ENCODE data around the gene SLC11A2.
A peak's percentile ranks its signal among the peaks of the same experiment; 100 is the strongest.
"Not testable (repeated sequence)": the region's sequence is repeated elsewhere in the genome, so short reads cannot be mapped to it uniquely, and the experiment has no call there.

Gene SLC11A2

DNA sequence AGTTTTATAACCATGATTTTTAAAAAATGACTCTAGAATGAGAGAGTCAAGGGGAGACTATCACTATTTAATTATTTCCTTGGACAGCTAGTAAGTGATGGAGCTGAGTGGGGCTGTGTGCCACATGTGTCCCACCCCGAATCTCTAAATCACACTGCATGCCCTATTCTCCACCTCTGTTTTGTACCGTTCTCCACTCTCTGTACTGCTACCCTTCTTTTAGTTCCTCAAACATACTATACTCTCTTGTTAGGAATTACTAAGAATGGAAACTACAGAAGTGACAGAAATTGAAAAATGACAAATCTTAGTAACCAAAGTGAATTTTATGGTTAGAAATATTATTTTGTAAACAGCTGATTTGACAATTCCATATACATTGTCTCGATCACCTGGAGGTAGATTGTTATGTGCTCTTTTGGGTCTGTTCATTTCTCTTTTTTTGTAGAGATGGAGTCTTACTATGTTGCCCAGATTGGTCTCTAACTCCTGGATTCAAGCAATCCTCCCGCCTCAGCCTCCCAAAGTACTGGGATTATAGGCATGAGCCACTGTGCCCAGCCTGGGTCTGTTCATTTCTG, 35.9 kb downstream of the SLC11A2 start:
- no peak for DNase-seq

DNA sequence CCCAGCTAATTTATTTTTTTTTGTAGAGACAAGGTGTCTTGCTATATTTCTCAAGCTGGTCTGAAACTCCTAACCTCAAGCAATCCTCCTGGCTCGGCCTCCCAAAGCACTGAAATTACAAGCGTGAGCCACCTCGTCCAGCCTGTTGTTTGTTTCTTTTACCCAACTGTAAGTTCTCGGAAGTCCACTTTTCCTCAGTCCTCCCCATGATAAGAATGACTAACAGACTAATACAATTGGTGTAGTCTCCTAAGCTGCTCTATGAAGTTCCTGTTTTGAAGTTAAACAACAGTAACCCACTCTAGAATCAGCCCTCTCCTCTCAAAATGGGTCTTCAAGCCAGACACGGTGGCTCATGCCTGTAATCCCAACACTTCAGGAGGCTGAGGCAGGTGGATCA, 37.3 kb downstream of the SLC11A2 start:
- DNase-seq, result no peak

DNA sequence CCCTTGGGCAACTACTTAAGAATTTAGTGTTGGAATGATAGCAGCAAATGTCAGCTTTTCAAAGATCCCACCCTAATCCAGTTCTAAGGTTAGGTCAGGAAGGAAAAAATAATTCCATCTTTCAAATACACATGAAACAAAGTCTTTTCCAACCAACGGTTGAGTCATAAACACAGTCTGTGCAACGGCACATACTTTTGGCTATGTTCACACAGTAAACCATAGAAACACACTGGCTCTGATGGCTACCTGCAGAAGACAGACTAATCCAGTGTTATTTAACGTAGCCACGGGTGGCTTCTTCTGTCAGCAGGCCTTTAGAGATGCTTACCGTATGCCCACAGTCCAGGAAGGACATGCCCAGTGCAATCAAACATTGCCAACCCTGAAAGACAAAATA, 38.1 kb downstream of the SLC11A2 start:
- no peak for DNase-seq

DNA sequence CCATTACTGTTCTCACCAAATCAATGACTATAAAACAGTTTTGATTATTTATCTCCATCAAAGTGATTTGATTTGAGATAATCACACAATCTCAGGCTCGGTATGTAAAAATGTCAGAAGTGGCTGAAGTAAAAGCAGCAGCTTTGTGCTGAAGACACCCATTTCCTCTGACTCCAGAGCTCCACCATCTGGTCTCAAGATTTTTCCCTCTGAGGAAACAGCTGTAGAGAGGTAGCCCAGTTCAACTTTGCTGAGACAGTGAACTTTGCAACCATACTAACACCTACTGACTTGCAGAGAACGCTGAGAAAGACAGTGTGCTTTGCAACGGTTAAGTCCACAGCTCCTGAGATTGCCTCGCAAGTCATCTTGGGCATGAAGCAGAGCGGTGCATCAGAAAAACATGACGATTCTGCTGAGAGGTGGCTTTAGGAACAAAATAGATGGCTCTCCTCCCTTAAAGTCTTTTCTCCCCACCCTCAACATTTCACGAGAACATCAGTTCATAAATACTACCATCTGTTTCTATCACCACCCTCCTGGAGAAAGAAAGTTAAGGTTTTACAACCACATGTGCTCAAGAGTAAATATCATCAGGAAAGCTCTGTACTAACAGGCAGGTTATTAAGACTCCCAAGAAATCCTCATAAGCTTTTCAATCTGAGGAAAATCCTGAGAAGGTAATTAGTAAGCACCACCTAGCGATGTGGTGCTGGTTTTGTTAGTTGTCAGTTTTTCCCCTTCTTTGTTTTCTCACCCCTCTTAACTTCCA, 39.0 kb downstream of the SLC11A2 start:
- DNase-seq, result peak in 2 of 3 experiments; percentile 16 to 56

DNA sequence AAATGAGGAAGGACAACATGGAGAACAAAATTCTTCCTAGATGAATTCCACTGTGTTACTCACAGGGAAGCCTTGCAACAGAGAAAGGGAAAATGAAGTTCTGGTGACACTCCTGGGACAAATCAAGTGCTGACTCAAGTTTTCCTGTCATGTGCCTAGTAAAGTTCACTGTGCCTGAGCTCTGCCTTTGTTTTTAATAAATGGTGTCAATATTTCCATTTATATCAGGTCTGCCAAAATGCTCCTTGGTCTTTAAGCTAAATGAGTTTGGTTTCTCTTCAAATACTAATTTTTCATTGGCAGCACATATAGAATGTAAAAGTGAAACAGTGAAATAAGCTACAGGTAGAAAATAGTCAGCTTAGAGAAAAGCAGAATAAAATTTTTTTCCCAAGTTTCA, 40.9 kb downstream of the SLC11A2 start:
- no peak for DNase-seq

DNA sequence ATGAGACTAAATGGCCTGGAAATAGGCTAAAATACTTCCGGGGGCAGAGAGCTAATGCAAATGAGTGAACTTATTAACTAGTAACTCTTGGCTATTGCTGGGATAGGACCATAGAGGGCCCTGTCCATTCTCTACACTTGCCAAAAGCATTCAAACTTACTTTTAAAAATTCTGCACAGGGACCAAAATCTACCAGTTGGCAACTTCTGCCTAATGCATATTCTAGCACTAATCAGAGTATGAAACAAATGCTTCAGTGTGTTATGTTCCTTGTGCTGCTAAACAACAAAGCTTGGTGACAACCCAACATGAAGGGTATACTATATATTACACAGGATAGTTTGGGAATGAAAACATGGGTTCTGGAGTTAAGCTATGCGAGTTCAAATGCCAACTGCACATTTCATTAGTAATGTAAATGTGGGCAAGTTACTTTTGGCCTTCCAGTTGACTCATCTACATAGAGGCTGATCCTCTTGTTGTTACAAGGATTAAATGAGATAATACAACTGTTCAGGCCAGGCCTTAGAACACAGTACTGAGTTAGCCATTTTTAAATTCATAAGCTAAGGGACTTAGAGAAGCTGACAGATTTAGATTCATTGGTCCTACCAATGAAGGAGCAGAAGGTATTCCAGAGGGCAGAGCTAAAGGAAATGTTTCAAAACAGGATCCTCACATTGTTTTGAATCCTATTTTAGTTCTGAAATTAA, 41.4 kb downstream of the SLC11A2 start:
- no peak for DNase-seq

DNA sequence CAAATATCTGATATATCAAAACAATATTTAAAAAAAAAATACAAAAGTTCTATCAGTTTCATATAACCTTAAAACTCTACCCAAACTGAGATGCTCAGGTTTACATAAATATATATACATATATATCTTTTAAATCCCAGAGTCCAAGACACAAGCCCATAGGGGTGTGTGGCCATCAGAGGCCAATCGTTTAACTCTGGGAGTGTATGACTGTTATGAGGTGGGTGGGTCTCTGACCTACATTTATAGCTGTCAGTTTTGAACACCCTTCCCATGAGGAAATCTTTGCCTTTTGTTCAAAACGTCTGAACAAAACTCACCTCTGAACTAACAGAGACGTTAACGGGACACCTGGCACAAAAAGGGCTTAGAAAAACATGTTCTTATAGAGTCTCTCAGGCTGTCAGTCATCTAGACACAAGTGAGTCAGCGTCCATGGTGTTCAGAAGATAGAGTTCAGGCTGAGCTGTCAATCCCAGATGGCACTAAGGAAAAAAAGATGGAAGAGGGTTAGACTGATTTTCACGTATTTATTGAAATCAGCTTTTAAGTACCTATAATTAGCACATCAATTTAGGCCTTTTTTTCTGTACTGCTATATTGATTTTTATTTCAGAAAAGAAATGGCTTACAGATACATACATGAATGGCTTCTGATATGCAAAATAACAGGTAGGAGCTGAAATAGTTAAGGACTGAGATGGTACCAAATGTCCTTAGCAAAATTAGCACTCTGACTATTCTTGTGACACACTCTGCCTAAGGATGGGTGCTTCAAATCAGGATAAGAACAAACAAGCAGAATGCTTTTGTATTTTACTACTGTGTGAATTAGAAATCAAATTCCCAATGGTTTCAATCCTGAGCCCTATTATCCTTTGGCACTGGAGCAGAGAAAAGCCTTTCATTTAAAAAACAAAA, 44.6 kb downstream of the SLC11A2 start:
- DNase-seq, result peak in 1 of 3 experiments; percentile 79

DNA sequence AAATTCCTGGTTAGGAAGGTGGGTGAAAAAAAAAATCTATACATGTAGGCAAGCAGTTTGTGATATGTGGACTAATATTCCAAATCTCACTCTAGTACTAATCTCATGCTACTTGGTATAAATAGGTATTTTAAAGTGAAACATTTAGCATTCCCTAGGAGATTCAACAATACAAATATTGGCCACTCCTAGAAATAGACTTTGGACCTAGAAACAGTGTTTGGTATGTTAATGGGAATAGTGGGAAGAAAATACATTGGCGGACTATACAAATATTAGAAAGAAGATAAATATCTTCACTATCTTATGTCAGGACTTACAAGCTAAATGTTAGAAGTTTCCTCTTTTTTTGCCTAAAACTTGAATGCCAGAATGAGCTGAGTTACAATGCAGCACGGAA, 45.6 kb downstream of the SLC11A2 start:
- no peak for DNase-seq

DNA sequence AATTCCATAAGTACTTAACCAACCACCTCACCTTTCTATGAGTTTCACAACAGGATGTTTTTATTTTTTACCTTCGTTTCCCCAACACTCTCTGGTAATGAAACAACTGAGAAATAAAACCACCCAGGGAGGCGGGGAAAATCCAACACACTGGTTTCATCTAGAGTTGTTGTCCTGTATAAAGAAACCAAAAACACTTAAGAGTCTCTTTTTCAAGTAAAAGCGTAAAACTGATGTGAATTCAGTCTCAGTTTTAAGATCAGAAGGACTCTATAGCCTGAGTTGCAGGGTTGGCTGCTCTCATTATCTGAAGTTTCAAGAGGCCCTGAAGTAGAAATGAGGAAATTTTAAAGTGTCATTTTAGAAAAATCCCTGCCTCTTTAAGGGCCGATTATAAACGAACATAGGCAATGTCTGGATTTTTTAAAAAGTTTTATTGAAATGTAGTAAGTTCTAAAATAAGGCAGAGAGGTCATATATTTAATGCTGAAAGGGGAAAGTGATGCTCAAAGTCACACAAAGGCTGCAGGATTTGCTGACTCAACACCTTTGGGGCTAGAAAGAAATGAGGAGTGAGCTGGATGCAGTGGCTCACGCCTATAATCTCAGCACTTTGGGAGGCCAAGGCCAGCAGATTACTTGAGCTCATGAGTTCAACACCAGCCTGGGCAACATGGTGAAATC, 46.7 kb downstream of the SLC11A2 start:
- no peak for DNase-seq

DNA sequence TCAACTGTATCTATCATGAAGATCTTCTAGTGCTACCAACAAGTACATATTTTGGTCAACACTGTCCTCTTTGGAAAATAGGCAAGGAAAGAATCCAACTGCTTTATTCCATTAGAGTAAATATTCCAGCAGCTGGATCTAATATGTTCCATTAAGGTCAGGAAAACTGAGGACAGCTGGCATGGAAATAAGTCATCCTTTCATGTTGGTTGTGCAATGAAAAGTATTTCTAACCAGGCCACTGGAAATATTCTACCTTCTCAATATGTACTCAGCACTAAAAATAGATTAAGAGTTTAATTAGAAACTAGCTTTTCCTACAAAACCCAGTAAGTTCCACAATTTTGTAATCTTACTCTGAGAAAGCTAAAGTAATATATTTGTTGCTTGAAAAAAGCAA, 54.2 kb downstream of the SLC11A2 start:
- DNase-seq, result no peak

DNA sequence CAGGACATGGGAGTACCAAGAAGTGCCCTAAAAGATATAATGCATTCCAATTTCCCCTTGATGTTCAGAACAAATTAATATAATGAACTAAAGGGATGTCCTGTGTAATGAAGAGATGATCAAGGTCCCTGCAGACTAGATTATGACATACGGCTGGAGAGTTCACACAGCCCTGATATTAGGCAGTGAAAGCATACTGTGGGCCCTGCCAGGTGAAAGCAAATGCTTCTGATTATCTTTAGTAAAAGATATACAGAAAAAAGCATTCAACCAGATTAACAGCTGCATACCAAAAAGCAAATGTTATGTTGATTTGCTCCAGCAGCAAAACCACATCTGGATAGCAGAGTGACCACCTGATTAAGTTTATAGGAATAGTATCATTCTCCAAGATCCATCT, 61.8 kb downstream of the SLC11A2 start:
- no peak for DNase-seq

DNA sequence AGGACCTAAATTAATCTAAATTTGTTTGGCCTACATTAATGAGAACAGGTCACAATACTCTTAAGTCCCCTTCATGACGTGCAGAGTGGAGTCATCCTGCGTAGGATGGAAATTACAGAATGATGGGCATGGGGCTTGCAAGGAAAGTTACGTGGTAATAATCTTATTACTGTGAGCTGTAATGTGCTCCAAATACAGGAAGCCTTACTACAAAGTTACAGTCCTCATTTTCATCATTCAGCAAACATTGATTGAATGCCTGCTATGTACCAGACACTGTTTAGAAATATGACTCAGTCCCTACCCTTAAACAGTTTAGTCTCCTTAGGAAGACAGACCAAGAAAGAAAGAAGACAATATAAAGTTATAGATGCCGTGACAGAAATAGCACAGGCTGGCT, 64.5 kb downstream of the SLC11A2 start:
- no peak for DNase-seq

DNA sequence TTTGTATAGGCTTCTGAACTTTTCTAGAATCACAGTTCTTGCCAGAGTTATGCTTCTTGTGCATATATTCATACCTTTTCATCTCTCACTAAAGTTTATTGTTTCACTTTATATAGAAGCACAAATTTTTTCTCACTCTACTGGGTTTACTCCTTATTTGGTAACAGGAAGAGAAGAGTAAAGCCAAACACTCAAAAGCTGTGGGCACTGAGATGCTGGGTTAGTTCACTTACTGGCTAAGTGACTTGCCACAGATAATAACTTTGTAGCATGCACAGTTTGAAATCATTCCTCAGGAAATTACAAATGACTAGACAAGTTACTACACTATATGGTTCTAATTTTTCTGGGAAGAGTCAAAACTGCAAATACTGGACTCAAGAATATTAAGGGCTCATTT, 66.1 kb downstream of the SLC11A2 start:
- DNase-seq, result no peak

DNA sequence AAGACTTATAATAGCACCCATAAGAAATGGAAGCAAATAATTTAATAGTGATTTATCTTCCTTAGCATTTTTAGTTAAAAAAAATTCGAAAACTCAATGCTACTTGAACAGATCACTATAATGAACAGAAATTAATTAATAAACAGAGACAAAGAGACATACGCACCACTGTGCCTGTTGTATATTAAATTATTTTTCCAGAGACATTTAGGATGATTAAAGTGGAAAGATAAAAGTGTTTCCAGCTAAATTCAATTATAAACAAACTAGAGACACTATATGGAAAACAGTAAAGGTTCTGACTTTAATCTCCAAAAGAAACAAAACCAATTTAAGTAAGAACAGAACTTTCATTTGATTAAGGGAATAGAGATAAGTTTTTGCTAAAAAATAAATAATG, 70.5 kb downstream of the SLC11A2 start:
- DNase-seq, result no peak

DNA sequence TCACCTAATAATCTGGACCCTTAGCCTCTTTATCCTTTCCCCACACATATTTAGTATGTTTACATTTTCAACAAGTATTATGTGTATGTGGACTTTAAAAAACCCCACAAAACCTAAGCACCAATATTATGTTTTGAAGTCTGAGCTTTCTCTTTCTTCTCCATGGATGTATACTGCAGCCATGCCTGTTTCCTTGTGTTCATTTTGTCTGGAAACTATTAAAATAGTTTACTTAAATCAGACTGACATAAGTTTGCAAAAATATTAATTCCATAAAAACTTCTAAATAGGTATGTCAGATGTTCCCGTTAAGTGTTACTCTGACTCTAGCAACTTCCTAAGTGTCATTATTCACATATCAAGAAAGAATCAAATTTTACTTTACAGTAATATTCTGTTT, 70.9 kb downstream of the SLC11A2 start:
- no peak for DNase-seq

DNA sequence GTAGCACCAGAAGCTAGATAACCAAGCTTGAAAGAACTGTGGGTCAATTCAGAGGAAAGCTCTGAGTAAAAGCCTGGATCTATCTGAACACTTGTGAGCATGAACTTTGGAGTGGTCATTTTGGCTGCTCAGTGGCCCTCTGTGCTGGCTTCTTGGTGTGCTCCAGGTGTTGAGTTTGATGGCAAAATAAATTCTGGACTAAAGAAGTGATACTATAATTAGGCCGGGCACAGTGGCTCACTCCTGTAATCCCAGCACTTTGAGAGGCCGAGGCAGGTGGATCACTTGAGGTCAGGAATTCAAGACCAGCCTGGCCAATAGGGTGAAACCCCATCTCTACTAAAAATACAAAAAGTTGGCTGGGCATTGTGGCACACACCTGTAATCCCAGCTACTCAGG, 71.4 kb downstream of the SLC11A2 start:
- not testable (repeated sequence) for DNase-seq

DNA sequence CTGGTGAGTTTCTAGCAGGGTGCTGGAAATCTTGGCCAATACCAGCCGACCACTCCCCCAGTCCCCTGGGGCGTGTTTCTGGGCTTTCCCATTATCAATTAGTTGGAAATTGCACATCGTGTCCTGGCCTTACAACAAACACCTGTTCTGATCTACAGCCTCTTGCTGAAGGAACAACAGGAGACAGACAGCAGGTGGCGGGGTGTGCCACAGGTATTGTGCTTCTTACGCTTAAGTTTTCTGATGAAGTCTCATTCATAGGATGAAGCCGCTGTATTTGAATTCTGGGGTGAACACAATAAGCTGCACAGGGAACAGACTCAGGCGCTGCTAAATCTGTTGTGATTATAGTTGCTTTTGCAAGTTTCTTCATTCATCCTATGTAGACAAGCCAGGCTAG, 73.1 kb downstream of the SLC11A2 start:
- peak in 2 of 3 experiments; percentile 58 to 75 for DNase-seq

DNA sequence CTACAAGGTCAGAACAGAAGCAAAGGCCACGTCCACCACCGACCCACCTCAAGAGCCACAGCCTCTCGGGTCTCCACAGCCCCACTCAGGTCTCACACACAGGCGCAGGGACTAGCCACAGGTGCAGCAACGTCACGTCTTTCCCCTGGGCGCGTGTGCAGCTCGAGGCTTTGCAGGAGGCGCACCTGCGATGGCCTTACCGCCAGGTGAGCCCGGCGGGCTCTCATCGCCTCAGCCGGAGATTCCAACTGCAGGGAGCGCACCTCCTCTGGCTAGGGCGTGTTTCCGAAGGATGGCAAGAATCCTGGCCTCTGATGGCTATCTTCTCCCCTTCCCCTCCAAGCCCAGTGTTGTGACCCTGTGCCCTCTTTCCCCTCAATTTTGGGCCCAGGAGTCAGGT, 73.7 kb downstream of the SLC11A2 start, which contains the start of gene HIGD1C:
Gene HIGD1C, plus strand, starts transcription at position 35 of the 400 bp plus-strand sequence. CDS start 1,455 bp downstream, outside the sequence.
- no peak for DNase-seq

DNA sequence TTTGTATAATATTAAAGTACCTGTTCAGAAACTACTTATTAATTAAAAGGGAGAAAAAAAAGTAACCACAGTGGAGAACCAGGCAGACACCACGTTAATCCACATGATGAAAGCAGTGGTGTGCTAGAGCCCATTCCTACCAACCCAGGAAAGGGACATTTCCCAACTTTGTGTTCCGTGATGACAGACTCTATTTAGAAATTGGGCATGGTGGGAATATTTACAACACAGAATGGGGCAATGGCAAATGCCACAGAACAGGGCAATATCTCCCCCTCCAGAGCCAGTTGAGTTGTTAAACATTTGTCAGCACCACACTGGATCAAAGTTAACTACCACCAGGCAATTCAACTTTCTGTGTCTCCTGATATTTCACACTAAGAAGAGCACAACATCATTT, 75.1 kb downstream of the SLC11A2 start:
- no peak for DNase-seq

DNA sequence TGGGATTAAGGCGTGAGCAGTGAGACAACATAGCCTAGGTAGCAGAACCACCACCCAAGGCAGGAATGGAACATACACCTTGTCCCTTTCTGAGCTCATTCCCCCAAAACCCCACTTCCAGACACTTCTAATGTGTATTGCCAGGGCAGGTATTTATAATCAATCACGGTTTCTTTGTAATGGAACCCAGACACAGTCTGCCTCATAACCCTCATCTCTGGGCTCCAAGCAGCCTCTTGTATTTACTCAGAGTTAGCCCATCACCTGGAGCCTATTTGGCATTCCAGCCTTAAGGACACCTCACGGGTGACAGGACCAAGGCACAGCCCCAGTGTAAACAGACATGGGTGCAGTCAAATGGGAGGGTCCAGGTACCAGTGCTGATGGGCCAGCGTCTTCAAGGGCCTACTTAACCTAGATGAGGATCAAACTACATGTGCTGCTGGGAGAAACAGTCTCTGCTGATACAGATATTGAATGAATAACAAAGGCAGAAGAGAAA, 76.3 kb downstream of the SLC11A2 start:
- DNase-seq, result no peak

DNA sequence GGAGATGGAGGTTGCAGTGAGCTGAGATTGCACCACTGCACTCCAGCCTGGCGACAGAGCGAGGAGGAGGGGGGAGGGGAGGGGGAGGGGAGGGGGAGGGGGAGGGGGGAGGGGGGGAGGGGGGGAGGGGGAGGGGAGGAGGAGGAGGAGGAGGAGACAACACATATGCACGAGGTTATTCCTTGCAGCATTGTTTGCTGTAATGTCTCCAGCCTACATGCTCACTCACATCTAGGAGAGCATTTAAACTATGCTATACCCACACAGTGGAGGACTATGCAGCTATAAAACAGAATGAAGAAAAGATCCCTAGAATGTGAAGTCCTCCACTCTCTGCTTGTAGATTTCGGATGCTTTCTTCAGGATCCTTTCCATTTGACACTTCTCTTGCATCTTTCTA, 77.4 kb downstream of the SLC11A2 start:
- DNase-seq, result no peak

Data from NCI-H1417 (cell line).